Measurements from ENCODE around the gene MAGI2.

Gene MAGI2

DNA sequence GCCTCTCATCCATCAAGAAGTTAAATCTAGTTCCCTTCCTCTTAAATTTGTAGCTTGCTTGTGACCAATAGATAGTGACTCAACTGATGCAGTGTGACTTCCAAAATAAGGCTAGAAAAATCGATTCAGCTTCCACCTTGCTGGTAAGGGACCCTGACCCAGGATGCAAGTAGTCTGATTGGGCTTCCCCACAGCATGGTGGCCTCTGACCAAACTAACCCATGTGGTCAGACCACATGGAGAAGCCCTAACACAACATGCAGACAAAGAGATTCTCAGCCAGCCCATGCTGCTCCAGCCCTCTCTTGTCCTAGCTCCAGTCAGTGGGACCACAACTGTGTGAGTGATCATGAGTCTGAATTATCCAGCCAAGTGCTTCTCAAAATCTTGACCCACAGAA is 710.8 kb downstream of the MAGI2 start:
- H3K9me3 ChIP-seq (ENCODE audit: low read length), result no peaks in the 10 kb centered on the region
- no peaks in the 10 kb centered on the region for H3K4me1 ChIP-seq (ENCODE audit: insufficient read depth, low read length)
- H3K27me3 ChIP-seq (ENCODE audit: insufficient read depth, low read length), result no peaks in the 10 kb centered on the region

DNA sequence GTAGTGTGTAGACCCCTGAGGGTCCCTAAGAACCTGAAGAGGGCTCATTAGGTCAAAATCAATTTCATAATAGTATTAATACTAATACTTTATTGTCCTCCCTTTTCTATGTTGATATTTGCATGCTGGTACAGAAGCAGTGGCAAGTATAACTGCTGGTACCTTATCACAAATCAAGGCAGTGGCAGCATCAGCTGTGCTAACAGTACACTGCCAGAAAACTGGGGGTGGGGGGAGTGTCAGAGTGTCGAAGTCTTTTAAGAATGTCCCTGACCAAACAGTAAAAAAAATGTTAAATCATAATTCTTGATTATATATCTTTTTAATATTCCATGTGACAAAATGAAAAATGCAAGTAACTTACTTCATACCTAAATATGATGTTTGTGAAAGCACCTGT is 716.9 kb downstream of the MAGI2 start:
- H3K4me1 ChIP-seq (ENCODE audit: insufficient read depth, low read length), result no peaks in the 10 kb centered on the region
- no peak overlapping the region for H3K4me3 ChIP-seq (ENCODE audit: low read length)
- no peaks in the 10 kb centered on the region for H3K36me3 ChIP-seq (ENCODE audit: insufficient read depth, low read length)
- H3K9me3 ChIP-seq (ENCODE audit: low read length), result no peaks in the 10 kb centered on the region
- no peaks in the 10 kb centered on the region for H3K27me3 ChIP-seq (ENCODE audit: insufficient read depth, low read length)
- H2AFZ ChIP-seq (ENCODE audit: low read depth, low read length), result no peak overlapping the region

More for the DNA sequence above, 710.8 kb downstream of the MAGI2 start:
- no peak overlapping the region for H2AFZ ChIP-seq (ENCODE audit: low read depth, low read length)
- H3K4me3 ChIP-seq (ENCODE audit: low read length), result no peak overlapping the region
- H3K36me3 ChIP-seq (ENCODE audit: insufficient read depth, low read length), result no peaks in the 10 kb centered on the region

DNA sequence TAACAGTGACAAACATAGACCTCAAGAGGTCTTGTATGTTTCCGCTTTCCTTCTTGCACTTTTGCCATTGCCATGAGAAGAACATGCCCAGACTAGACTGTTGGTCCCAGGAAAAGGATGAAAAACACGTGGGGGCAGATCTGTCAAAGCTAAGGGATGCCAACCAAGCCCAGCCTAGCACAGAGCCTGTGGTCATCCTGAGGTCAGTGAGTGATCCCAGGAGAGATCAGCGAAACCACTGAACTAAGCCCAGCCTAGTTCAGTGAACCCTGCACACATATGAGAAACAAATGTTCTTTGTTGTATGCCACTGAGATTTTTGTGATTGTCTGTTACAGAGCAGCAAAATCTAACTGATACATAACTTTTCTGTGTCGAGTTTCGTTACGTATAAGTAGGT is 718.8 kb downstream of the MAGI2 start:
- Histone ChIP-seq H3K4me1 (ENCODE audit: insufficient read depth, low read length) (no peaks in the 10 kb centered on the region), H3K27me3 (ENCODE audit: insufficient read depth, low read length) (no peaks in the 10 kb centered on the region), H3K36me3 (ENCODE audit: insufficient read depth, low read length) (no peaks in the 10 kb centered on the region), H2AFZ (ENCODE audit: low read depth, low read length) (no peak overlapping the region), H3K9me3 (ENCODE audit: low read length) (no peaks in the 10 kb centered on the region), H3K4me3 (ENCODE audit: low read length) (no peak overlapping the region)

DNA sequence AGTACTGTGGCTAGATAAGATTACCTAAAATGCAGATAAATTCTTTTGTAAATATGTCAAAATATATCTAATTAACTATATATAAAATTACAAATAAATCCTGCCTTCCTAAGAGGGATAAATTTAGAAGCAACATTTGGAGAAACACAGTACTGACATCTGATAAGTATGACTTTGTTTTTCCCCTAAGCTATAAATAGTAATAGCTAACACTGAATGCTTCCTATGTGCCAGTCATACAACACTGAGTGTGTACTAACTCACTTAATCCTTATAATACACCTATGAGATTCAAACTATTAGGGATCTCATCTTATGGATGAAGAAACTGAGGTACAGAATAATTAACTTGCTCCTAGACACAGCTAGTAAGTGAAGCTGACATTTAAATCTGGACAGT is 733.4 kb downstream of the MAGI2 start:
- Histone ChIP-seq H3K36me3 (ENCODE audit: insufficient read depth, low read length) (no peaks in the 10 kb centered on the region), H3K4me1 (ENCODE audit: insufficient read depth, low read length) (peaks cover 1% of the 10 kb centered on the region), H3K27me3 (ENCODE audit: insufficient read depth, low read length) (no peaks in the 10 kb centered on the region), H3K4me3 (ENCODE audit: low read length) (no peak overlapping the region), H3K9me3 (ENCODE audit: low read length) (peaks cover 2% of the 10 kb centered on the region), H2AFZ (ENCODE audit: low read depth, low read length) (no peak overlapping the region)

DNA sequence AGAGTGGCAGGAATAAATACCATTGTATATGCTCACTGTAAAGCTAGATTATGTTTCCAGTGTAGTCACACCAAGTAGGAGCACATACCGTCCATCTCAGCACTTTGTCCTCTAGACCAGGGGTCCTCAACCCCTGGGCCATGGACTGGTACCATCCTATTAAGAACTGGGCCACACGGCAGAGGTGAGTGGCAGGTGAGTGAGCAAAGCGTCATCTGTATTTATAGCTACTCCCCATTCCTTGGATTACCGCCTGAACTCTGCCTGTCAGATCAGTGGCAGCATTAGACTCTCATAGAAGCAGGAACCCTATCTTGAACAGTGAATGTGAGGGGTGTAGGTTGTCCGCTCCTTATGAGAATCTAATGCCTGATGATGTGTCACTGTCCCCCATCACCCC is 735.3 kb downstream of the MAGI2 start:
- no peak overlapping the region for H2AFZ ChIP-seq (ENCODE audit: low read depth, low read length)
- no peak overlapping the region for H3K4me3 ChIP-seq (ENCODE audit: low read length)
- peaks cover 19% of the 10 kb centered on the region for H3K4me1 ChIP-seq (ENCODE audit: insufficient read depth, low read length)
- no peaks in the 10 kb centered on the region for H3K27me3 ChIP-seq (ENCODE audit: insufficient read depth, low read length)
- H3K9me3 ChIP-seq (ENCODE audit: low read length), result no peaks in the 10 kb centered on the region
- no peaks in the 10 kb centered on the region for H3K36me3 ChIP-seq (ENCODE audit: insufficient read depth, low read length)

DNA sequence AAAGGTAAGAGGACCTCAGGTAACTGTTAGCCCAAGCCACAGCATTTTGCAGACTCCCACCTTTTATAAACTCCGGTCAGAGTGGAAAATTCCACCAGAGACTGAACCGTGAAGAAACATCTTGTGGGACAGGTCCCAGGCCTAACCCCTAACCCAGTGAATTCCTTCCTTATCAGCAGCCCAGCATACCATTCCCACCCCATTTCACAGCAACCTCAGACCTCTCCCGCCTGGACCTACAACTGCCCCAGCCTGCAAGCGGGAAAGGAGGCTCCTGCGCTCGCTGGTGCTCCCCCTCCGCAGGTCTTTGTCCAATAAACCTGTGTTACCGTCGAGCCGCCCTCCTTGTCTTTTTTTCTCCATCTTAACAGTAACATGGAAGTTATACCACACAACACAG is 736.6 kb downstream of the MAGI2 start:
- H2AFZ ChIP-seq (ENCODE audit: low read depth, low read length), result no peak overlapping the region
- H3K36me3 ChIP-seq (ENCODE audit: insufficient read depth, low read length), result no peaks in the 10 kb centered on the region
- no peaks in the 10 kb centered on the region for H3K9me3 ChIP-seq (ENCODE audit: low read length)
- peaks cover 24% of the 10 kb centered on the region for H3K4me1 ChIP-seq (ENCODE audit: insufficient read depth, low read length)
- H3K4me3 ChIP-seq (ENCODE audit: low read length), result no peak overlapping the region
- no peaks in the 10 kb centered on the region for H3K27me3 ChIP-seq (ENCODE audit: insufficient read depth, low read length)

DNA sequence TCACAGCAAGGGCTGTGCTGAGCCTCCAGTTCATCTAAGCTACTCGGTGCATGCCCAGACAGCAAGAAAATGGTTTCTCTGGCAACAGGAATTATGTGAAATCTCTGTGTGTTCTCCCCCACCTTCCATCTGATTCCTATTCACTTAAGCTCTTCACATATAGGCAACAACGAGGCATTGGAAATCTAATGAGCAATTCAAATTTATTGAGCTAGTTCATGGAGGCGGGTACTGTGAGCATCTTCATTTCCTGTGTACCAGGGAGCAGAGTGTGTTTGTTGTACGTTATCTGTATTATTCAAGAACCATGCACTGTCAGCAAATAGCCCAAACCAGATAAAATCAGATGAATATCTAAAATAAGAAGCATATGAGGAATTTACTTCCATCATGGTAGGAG is 739.1 kb downstream of the MAGI2 start:
- peak overlapping the region; percentile 85 for H2AFZ ChIP-seq (ENCODE audit: low read depth, low read length)
- no peaks in the 10 kb centered on the region for H3K9me3 ChIP-seq (ENCODE audit: low read length)
- no peaks in the 10 kb centered on the region for H3K27me3 ChIP-seq (ENCODE audit: insufficient read depth, low read length)
- H3K4me3 ChIP-seq (ENCODE audit: low read length), result peak overlapping the region; percentile 18
- H3K36me3 ChIP-seq (ENCODE audit: insufficient read depth, low read length), result no peaks in the 10 kb centered on the region
- H3K4me1 ChIP-seq (ENCODE audit: insufficient read depth, low read length), result peaks cover 26% of the 10 kb centered on the region

DNA sequence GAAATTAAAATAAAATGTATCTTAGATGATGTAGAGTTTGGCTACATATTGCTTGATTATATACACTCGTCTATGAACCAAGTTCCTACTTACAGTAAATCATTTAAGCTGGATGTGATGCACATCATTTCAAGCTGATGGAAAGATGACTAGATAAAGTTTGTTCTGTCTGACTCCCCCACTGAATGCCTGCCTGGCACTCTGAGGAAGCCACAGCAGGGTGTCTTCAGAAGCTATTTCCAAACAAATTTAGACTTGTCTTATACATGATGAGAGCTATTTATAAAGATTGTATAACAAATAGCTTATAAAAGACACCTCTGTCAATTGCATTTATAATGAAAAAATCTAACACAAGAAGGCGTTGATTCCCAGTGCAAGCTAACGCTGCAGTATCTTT is 741.4 kb downstream of the MAGI2 start:
- Histone ChIP-seq H3K9me3 (ENCODE audit: low read length) (no peaks in the 10 kb centered on the region), H3K36me3 (ENCODE audit: insufficient read depth, low read length) (no peaks in the 10 kb centered on the region), H3K27me3 (ENCODE audit: insufficient read depth, low read length) (no peaks in the 10 kb centered on the region), H2AFZ (ENCODE audit: low read depth, low read length) (no peak overlapping the region), H3K4me3 (ENCODE audit: low read length) (no peak overlapping the region), H3K4me1 (ENCODE audit: insufficient read depth, low read length) (peaks cover 26% of the 10 kb centered on the region)

DNA sequence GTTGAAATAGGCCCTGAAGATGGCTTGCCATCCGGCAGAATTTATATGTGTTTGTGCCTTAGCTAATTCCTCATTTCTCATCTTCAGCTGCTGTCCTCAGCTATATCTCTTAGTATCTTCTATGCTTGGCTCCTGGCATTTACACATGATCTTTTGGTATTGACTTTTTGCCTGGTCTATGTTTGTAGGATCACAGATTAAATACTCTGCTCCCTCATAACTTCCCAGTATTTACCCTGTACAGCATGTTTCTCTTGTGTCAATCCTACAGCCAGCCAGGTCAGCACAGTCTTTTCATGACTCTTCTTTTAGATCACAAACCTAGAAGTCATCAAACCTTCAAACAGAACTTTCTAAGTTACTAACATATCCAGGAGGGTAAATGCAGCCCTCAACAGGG is 743.8 kb downstream of the MAGI2 start:
- H3K27me3 ChIP-seq (ENCODE audit: insufficient read depth, low read length), result no peaks in the 10 kb centered on the region

DNA sequence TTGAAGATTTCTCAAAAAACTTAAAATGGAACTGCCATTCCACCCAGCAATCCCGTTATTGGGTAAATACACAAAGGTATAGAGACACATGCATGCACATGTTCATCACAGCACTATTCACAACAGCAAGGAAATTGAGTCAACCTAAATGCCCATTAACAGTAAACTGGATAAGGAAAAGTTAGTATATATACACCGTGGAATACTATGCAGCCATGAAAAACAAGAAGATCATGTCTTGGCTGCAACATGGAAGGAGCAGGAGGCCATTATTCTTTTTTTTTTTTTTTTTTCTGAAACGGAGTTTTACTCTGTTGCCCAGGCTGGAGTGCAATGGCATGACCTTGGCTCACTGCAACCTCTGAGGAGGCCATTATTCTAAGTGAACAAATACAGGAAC is 749.0 kb downstream of the MAGI2 start:
- Histone ChIP-seq H3K27me3 (ENCODE audit: insufficient read depth, low read length) (no peaks in the 10 kb centered on the region), H2AFZ (ENCODE audit: low read depth, low read length) (no peak overlapping the region), H3K4me1 (ENCODE audit: insufficient read depth, low read length) (no peaks in the 10 kb centered on the region)

More for the DNA sequence above, 743.8 kb downstream of the MAGI2 start:
- peaks cover 20% of the 10 kb centered on the region for H3K4me1 ChIP-seq (ENCODE audit: insufficient read depth, low read length)
- no peak overlapping the region for H3K4me3 ChIP-seq (ENCODE audit: low read length)
- no peak overlapping the region for H2AFZ ChIP-seq (ENCODE audit: low read depth, low read length)
- no peaks in the 10 kb centered on the region for H3K9me3 ChIP-seq (ENCODE audit: low read length)
- no peaks in the 10 kb centered on the region for H3K36me3 ChIP-seq (ENCODE audit: insufficient read depth, low read length)

DNA sequence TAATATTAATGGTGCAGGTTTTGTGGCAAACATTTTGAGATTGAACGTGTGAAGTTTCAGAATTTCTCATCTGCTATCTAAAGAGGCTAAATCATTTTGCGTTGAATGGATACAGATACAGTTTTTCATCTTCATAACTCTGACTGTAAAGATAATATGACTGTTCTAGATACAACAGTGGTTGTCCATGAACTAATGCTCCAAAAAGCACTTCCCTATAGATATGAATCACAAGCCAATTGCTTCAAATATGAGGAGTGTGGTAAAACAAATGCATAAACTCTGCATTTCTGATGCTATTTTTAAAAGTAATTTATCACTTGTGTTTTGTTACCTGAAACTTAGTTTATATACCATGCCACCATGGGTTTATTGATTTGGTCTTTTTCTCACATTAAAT is 750.1 kb downstream of the MAGI2 start:
- no peak overlapping the region for H2AFZ ChIP-seq (ENCODE audit: low read depth, low read length)

More for the DNA sequence above, 749.0 kb downstream of the MAGI2 start:
- Histone ChIP-seq H3K9me3 (ENCODE audit: low read length) (no peaks in the 10 kb centered on the region), H3K36me3 (ENCODE audit: insufficient read depth, low read length) (no peaks in the 10 kb centered on the region), H3K4me3 (ENCODE audit: low read length) (no peak overlapping the region)

DNA sequence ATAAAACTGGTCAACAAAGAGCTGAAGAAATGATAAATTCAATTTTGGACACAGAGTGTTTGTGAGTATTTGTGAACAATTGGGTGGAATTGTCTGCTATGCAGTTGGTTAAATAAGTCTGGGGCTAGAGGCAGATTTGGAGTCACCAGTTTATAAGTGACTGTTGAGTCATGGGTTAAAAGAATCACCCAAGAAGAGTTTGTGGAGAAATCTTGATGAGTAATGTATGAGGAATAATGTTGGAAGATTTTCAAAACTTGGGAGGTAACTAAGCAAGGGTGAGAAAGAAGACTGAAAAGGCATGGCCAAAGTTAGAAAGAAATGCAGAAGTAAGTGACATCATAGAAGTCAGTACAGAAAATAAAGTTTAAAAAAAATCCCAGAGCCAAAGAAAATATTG is 750.7 kb downstream of the MAGI2 start:
- H3K36me3 ChIP-seq (ENCODE audit: insufficient read depth, low read length), result no peaks in the 10 kb centered on the region
- no peak overlapping the region for H3K4me3 ChIP-seq (ENCODE audit: low read length)
- peaks cover 7% of the 10 kb centered on the region for H3K4me1 ChIP-seq (ENCODE audit: insufficient read depth, low read length)
- H3K9me3 ChIP-seq (ENCODE audit: low read length), result no peaks in the 10 kb centered on the region
- no peaks in the 10 kb centered on the region for H3K27me3 ChIP-seq (ENCODE audit: insufficient read depth, low read length)
- no peak overlapping the region for H2AFZ ChIP-seq (ENCODE audit: low read depth, low read length)

More for the DNA sequence above, 750.1 kb downstream of the MAGI2 start:
- Histone ChIP-seq H3K4me1 (ENCODE audit: insufficient read depth, low read length) (peaks cover under 1% of the 10 kb centered on the region), H3K27me3 (ENCODE audit: insufficient read depth, low read length) (no peaks in the 10 kb centered on the region), H3K4me3 (ENCODE audit: low read length) (no peak overlapping the region), H3K36me3 (ENCODE audit: insufficient read depth, low read length) (no peaks in the 10 kb centered on the region), H3K9me3 (ENCODE audit: low read length) (no peaks in the 10 kb centered on the region)

DNA sequence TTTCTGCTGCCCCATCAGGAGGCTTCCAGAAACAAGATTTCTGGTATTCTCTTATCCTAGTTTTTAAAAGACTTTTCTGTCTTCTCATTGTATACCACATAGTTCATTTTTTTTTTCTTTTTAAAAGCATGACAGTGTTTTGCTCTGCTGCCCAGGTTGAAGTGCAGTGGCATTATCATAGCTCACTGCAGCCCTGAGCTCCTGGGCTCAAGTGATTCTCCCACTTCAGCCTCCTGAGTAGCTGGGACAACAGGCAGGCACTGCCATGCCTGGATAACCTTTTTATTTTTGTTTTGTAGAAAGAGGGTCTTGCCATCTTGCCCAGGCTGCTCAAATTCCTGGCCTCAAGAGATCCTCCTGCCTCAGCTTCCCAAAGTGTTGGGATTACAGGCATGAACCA is 757.6 kb downstream of the MAGI2 start:
- no peaks in the 10 kb centered on the region for H3K9me3 ChIP-seq (ENCODE audit: low read length)
- H3K27me3 ChIP-seq (ENCODE audit: insufficient read depth, low read length), result no peaks in the 10 kb centered on the region
- H2AFZ ChIP-seq (ENCODE audit: low read depth, low read length), result no peak overlapping the region

DNA sequence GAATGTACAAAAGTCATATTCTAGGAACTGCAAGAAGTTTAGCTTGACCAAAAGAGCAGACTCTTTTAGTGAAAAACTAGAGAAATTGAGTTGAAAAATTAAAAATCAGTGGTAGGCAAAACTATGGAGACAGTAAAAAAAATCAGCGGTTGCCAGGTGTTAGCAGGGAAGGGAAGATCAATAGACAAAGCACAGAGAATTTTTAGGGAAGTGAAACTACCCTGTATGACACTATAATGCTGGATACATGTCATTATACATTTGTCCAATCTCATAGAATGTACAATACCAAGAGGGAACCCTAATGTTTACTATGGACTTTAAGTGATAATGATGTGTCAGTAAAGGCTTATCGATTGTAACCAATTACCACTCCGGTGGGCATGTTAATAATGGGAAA is 761.9 kb downstream of the MAGI2 start:
- Histone ChIP-seq H3K36me3 (ENCODE audit: insufficient read depth, low read length) (no peaks in the 10 kb centered on the region), H3K9me3 (ENCODE audit: low read length) (no peaks in the 10 kb centered on the region), H3K27me3 (ENCODE audit: insufficient read depth, low read length) (no peaks in the 10 kb centered on the region), H2AFZ (ENCODE audit: low read depth, low read length) (no peak overlapping the region), H3K4me3 (ENCODE audit: low read length) (no peak overlapping the region), H3K4me1 (ENCODE audit: insufficient read depth, low read length) (peaks cover 7% of the 10 kb centered on the region)

More for the DNA sequence above, 757.6 kb downstream of the MAGI2 start:
- H3K36me3 ChIP-seq (ENCODE audit: insufficient read depth, low read length), result no peaks in the 10 kb centered on the region
- H3K4me3 ChIP-seq (ENCODE audit: low read length), result no peak overlapping the region
- peaks cover 11% of the 10 kb centered on the region for H3K4me1 ChIP-seq (ENCODE audit: insufficient read depth, low read length)
